Measurements from ENCODE around the gene ARHGAP25.

The ARHGAP25 gene, protein sequence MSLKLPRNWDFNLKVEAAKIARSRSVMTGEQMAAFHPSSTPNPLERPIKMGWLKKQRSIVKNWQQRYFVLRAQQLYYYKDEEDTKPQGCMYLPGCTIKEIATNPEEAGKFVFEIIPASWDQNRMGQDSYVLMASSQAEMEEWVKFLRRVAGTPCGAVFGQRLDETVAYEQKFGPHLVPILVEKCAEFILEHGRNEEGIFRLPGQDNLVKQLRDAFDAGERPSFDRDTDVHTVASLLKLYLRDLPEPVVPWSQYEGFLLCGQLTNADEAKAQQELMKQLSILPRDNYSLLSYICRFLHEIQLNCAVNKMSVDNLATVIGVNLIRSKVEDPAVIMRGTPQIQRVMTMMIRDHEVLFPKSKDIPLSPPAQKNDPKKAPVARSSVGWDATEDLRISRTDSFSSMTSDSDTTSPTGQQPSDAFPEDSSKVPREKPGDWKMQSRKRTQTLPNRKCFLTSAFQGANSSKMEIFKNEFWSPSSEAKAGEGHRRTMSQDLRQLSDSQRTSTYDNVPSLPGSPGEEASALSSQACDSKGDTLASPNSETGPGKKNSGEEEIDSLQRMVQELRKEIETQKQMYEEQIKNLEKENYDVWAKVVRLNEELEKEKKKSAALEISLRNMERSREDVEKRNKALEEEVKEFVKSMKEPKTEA

DNA sequence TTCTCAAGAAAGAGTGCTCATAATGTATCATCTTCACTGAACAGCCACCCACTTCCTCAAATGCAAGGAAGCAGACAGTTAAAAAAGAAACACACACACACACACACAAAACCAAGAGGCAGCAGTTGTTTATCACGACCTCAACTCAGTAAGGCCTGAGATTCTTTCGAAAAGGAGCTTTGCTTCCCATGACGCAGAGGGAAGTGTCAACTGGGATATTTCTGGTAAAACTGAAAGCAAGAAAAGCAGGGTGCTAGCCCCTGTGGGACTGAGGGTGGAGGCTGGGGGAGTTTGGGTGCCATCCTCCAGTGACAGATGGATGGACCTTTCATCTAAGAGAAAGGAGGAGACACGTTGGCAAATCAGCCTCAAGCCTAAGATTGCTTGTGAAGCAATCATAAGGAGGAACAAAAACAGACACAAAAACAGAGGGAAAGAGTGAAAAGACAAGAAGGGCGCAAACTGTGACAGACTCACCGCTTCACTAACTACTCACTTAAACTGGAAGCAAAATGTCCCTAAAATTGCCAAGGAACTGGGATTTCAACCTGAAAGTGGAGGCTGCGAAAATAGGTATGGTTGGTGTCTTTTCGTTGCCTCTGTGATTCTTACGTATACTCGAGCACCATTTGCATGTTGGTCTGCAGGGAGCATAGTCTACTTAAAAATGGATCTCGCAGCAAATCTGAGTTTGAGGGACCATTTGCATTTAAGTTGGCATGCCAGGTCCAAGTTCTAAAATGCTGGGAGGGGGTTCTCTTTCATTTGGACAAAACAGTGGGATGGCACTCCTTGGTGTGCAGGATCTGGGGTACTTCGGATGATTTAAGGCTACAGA lies at the start of gene ARHGAP25:
TSS of gene ARHGAP25 (plus strand) at position 124 of the 838 bp plus-strand sequence. CDS start at position 513, 389 bp downstream.
- DNase-seq = peak; percentile 82 to 86

DNA sequence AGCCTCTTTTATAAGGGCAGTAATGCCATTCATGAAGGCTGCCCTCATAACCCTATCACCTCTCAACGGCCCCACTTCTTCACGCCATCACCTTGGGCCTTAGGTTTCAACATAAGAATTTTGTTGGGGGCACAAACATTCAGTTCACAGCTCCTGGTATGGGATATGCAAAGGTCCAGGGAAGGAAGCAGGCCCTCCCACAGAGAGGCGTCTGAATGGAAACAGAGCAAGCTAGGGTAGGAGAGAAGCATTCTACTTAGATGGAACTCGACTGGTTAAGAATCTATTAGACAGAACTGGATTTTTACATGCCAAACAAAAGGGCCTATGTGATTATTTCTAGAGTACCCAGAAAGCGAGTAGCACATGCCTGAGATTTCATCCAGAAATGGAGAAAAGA lies 48.4 kb upstream of the ARHGAP25 start:
- no peak for DNase-seq

DNA sequence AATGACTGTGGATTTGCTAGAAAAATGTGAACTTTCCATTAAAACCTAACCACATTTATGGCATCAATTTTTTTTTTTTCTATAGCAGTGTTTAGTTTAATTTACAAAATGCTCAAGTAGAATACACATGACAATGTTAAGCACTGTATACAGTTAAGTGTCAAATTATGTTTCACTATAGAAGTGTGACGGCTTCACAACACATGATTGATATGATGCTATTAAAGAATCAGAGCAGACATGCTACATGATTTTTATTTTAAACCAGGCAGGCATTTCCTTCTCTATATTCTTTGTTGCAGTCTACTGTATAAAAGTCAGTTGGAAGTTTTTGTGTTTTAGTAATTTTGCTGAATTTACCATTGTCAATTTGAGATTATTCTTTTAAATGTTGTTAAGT lies 47.6 kb upstream of the ARHGAP25 start:
- DNase-seq = no peak

DNA sequence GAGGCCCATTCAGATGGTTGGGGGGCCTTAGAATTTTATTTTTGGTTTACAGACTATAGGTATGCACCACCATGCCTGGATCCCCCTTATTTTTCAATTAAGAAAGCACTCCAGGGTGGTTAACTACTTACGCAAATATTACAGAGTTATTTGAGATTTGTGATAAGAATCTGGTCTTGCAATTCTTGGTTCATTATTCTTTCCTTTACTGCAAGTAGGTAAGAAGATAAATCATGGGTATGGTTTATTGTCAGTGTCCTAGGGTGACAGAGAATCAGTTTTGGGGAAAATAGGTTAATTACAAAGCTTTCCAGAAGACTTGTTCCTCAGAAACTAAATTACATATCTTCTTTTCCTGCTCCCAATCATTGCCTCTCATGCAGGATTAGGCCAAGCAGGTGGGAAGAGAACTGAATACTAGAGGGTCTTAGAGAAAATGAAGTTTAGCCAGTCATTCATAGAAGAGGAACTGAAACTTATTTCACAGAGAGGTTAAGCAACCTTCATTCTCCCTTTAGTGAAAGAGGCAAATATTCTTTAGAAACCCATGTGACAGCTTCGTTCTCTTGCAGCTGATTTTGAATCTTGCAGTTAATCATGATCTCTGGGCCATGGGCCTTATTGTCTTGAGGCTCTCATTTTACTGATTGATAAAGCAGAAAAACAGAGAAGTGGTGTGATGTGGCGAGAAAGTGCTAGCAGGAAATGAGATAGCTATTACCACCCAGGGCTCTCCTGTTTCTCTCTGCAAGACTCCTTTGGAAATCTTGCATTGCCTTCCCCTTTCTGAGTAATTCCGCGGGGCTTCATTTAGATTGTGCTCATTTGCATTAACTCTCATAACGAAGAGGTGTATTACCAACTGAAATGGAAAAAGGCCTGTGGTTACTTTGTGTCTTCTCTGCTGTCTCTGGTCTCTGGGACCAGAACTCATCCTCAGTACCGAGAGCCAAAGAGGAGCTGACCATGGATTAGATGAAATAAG lies 44.8 kb upstream of the ARHGAP25 start:
- peak; percentile 14 to 50 for DNase-seq

DNA sequence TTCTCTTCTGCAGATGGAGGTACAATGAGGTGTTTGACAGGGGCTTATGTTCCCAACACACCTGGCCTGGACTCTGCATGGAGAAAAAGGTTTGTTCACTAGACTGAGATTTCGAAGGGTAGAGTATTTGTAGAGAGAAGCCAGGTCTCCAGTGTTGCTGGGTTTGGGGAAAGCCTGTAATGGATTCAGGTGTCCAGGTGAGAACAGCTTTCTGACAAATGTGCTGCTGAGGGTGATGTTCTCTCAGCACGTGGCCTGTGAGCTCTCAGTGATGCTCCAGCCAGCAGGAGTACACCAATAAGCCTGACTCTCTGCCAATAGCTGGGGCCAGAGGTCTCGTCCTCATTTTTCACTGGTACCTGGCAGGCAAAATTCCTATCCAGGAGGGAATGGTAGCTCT lies 43.8 kb upstream of the ARHGAP25 start:
- DNase-seq = no peak

DNA sequence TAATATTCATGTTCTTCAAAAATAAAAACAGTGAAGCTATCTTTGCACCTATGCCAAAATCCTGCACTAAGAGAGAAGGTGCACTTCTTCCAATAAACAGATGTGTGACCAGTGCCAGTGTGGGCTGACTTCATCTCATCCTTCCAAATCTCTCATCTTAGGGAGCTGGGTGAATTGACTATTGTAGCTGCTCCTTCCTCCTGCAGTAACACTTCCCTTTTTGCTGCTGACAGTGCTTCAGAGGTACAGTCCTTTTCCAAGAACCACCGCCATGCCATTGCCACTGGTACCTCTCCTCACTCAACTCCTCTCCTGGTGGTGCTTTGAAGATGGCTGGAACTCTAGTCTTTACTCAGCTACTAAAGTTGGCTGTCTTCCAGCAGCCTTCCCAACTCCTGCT lies 42.1 kb upstream of the ARHGAP25 start:
- DNase-seq = no peak

DNA sequence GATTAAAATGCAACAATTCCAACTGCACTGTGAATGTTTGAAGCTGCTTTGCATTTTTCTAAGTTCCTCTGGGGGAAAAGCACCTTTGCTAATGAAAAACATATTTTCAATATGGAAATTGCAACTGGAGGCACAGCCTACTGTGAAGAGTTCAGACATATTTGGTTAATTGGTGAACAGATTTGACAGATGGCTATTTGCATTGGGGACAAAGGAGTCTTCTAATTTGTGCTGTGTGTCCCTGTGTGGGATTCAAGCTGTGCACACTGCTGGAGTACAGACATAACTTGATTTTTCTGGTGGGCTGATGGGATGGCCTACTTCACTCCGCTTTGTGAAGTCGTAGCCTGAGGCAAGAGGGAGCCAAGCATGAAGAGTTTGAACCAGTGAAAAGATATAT lies 40.7 kb upstream of the ARHGAP25 start:
- no peak for DNase-seq

DNA sequence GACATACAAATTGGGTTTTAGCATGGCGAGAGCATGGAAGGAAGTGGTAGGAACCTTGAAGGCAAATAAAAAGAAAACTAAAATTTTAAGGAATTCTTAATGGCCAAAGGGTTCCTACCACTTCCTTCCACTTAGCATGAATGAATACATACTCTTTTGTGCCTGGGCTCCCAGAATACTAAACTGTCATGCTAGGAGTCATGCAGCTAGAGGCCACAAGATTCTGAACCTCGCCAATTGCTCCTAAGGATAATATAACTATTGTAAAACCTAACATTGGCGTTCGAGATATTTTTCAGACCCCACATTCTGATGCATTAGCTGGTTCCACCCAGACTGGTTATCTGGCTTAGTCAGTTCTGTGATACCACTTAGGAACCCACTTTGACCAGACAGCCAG lies 38.6 kb upstream of the ARHGAP25 start:
- no peak for DNase-seq

DNA sequence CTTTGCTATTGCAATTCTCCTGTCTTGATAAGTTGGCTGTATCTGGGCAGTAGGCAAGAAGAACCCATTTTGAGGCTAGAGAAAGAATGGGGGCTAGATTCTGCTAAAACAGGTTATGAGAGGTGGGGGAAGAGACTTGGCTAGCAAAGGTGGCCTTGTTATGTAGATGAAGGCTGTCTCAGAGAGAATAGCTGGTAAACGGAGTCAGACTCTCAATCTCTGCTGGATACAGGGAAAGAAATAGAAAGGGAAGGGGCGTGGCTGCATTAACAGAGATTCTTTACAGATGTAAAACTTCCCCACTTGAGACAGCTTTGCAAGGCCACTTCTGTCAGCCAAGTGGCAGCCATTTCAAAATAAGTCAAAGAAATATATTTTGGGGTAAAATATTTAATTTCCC lies 38.1 kb upstream of the ARHGAP25 start:
- no peak for DNase-seq

DNA sequence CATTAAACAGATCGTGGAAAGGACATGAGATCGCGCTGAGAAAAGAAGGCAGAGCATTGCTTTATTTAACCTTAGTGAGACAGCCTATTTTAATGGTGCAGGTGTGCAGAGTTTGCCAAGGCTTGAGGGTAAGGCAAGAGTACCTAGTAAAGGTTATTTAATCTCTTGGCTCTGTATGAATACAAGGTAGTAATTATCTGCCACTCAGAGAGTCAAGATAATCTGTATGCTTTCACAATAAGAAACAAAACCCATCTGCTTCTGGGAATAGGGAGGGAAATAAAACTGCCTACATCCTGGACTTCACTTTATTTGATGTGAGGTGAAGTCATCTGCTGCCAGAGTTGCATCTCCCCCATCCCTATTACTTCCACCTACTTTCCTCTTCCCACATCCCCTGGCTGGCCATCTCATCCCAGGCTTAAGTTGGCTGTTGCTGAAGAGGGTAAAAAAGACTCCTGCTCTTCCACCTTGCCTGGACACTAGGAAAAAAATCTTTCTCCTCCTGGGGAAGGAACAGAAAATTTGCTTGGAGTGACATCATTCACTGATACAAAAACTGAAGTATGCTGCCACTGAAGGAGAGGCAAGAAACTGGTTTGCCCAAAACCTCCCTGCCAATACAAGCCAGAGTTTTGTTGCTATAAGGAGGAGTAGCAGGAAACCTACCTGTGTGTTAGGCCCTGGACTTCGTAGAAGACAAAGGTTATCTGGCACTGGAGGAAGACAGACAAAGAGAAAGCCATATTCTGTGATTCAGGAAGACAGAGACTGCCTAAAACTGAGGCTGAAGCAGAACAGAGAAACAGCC lies 35.8 kb upstream of the ARHGAP25 start:
- DNase-seq = no peak

DNA sequence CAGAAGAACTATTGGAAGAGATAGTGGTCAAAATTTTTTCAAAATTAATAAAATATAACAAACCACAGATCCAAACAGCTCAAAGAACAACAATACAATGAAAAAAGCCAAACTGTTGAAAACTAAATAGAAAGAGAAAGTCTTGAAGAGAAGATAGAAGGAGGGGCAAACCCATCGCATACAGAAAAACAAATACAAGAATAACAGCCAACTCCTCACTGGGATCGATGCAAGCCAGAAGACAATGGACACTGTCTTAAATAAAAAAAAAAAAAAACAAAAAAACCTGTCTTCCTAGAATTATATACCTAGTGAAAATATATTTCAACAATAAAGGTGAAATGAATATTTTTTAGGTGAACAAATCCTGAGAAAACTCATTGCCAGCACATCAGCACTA lies 34.1 kb upstream of the ARHGAP25 start:
- DNase-seq = no peak

DNA sequence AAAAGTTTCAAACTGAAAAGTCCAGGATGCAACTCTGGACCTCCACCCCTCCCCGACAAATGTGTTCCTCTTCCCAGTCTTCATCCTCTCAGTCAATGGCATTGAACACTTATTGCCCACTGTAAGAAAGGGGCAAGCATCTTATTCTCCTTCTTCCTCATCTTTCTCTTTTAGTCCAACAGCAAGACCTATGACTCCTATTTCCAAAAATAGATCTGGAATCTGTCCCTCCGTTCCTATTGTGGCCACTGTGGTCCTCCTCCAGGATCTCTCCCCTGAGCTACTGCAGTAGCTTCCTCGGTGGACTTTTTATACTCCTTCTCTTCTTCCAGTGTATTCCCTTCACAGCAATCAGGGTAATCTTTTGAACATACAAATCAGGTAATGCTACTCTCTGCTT lies 28.0 kb upstream of the ARHGAP25 start:
- no peak for DNase-seq

DNA sequence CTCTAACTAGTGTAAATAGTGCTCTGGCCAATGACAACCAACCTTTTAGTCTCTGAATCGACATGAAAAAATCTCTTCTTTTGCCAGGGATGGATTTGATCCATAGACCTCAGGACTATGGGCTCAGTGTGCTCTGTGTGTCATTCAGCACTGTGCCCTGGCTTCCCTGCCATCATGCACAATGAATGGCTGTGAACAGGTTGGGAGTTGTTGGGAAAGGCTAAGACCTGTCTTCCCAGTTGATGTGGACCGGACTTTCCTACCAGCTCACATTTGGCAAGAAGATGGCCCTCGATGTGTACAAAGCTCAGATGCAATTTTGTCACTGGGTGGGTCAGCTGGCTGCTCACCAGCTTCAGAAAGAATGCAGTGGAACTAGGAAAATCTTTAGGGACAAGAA lies 26.0 kb upstream of the ARHGAP25 start:
- no peak for DNase-seq

DNA sequence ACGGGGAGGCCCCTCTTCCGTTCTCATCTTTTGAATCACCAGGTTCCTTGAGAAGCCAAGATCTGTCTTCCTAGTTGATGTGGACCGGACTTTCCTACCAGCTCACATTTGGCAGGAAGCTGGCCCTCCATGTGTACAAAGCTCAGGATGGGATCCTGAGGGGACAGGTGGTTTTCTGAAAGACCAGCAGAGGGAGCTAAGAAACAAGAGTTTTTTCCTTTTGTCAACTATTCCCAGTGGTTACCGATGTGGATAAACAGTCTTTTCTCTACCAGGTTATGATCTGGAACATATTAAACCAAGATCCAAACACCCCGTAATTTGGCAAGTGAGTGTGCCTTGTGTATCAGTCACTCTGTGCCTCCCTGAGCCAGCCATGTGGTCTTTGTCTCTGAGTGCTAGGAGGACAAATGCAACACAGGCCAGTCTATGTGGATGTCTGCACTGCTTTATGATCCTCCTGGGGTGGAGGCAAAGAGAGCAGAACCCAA lies 25.1 kb upstream of the ARHGAP25 start:
- DNase-seq = peak; percentile 30 to 51

DNA sequence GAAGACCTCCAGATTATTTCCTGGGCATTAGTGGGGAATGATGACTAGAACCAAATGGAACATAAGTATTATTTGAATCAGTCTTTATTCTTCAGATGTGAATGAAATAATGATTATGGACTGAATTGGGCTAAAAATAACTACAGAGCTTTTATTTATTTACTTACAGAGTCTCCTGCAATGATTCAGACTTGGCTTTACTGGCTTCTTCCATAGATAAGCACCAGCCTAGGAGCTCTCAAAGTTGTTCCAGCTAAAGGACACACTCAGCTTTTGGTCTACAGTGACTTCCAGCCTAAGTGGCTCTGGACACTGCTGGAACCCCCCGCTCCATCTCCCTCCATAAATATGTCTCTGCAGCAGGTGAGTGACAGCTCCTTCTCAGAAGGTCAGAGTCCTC lies 24.3 kb upstream of the ARHGAP25 start:
- DNase-seq = no peak

DNA sequence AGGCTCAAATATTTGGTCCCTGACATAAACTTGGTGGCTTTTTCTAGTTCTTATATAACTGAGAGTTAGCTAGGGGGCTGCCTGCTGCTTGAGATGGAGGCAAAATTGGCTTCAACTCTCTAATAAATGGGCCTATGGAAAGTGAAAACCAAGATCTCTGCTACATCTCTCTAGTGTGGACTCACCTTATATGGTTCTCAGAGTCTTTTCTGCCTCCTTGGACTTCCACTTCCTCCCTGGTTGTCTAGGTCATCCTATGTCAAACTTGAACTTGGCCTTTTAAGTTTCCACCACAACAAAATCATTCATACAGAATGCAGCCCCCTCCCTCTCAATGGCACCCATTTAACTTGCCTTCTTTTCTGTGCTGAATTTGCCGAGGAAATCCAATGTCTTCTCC lies 23.9 kb upstream of the ARHGAP25 start:
- no peak for DNase-seq

DNA sequence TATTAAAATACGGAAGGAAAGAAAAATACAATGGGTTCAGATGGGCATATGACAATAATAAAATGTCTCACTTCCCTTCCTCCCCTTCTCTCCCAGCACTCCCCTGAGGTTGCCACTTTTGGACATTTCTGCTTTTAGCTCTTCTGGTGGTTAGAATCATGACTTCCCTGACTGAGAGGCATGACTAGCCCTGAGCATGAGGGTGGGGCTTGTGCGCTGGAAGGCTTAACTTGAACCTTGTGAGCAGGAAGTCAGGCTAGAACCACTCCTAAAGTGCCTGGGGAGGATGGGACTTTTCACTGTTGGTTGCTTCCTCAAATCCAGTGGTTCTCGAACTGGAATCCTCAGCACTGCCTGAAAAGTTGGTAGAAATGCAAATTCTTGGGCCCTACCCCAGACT lies 19.7 kb upstream of the ARHGAP25 start:
- DNase-seq = peak; percentile 52 to 81

DNA sequence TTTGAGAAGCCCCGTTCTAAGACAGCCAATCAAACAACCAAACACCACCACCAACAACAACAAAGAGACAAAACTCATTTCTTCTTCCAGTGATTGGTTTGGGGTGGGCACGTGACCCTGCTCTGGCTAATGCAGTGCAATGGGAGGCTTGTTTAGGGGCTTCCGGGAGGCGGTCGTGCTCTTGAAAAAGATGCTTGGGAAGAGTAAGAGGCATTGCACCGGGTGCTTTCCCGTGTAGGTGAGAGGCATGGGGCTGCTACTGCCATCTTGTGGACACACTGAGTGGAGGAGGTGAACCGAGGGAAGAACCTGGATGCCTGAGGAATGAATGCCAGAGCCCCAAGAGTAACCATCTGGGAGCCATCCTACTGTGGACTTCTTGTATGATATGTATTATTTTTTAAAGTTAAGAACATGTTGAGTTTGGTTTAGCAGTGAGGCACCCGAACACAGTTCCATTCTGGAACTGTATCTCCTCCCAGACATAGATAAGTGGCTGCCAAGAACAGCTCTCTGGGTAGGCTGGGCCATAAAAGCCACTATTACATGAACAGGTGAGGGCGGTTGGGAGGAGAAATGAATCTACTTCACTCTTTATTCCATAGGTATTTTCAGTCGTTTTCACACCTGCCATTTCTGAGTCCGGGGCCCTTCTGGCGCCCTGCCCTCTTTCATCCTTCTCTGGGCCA lies 19.1 kb upstream of the ARHGAP25 start:
- DNase-seq = peak; percentile 54 to 63

DNA sequence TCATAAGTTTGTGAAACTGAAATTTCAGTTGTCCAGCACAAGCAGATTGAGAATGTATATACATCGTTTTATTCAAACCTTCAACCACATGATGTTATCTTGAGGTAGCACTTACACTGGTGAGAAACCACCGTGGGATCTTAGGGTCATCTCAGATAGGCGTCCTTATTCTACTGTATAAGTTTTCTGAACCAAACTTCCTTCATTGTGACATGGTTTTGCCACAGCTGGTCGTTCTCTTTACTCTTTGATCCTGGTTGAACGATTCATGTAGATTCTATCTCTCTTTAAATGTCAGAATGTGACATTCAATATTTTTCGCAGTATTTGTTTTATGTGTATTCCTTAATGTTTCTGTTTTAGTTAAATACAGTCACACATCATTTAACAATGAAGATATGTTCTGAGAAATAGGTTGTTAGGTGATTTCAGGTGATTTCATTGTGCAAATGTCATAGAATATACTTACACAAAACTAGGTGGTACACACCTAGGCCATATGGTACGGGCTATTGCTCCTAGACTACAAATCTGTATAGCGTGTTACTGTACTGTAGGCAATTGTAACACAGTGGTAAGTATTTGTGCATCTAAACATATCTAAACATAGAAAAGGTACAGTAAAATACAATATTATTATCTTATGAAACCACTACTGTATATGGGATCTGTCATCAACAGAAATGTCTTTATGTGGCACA lies 17.9 kb upstream of the ARHGAP25 start:
- no peak for DNase-seq

DNA sequence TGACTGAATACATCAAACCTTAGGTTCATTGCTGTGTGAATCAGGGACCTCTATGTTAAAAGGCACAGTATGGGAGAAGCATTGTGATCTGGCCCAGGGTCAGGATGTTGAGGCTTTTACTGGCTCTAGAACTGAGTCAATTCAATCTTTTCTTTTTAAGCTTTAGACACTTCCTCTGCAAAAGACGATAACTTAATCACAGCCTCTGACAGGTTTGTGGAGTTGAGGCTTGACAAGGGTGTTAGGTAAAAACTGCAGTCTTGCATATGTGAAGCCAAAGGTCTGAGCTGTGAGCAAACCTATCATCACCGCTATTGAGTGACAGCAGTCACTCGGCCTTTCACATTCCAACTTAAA lies 17.3 kb upstream of the ARHGAP25 start:
- no peak for DNase-seq

Measured in CD4-positive, alpha-beta T cell treated with Interleukin-4 for 1 hour (primary cell).